Upper lobe of left lung (tissue), 4 donors: ENCODE measurements around the gene LYRM4.

ENCODE experiments used
- EP300 ChIP-seq, 4 donors: sonication (generic); formaldehyde crosslinking; IDR thresholded peaks; one replicate each; pipeline ENCODE4 v1.5.1; 2017; ENCODE audit warnings: antibody characterized with exemption in 4 of 4, control low read depth in 2 of 4
- POLR2A ChIP-seq, 4 donors: fragments of 450-650 bp; IDR thresholded peaks; one replicate each; pipeline ENCODE4 v1.5.1; 2016 to 2017; ENCODE audit warnings: antibody characterized with exemption in 4 of 4, mild to moderate bottlenecking in 2 of 4
- POLR2AphosphoS5 ChIP-seq, 2 donors: sonication (generic); formaldehyde crosslinking; IDR thresholded peaks; one replicate each; pipeline ENCODE4 v1.5.1; 2017; ENCODE audit warnings: antibody characterized with exemption in 2 of 2
- TF ChIP-seq, protein P1 (sequence below), 6 experiments: fragments of 450-650 bp in 4 of 6; fragments of 200-600 bp in 2 of 6; sonication (generic) in 2 of 6; IDR thresholded peaks; one replicate each; pipeline ENCODE4 v1.5.1; 2016 to 2019; ENCODE audit warnings: antibody characterized with exemption in 6 of 6

GRCh38 chr6:5184218-5184617 is 76.5 kb downstream of the LYRM4 start:
- TF ChIP-seq, protein P1, sequence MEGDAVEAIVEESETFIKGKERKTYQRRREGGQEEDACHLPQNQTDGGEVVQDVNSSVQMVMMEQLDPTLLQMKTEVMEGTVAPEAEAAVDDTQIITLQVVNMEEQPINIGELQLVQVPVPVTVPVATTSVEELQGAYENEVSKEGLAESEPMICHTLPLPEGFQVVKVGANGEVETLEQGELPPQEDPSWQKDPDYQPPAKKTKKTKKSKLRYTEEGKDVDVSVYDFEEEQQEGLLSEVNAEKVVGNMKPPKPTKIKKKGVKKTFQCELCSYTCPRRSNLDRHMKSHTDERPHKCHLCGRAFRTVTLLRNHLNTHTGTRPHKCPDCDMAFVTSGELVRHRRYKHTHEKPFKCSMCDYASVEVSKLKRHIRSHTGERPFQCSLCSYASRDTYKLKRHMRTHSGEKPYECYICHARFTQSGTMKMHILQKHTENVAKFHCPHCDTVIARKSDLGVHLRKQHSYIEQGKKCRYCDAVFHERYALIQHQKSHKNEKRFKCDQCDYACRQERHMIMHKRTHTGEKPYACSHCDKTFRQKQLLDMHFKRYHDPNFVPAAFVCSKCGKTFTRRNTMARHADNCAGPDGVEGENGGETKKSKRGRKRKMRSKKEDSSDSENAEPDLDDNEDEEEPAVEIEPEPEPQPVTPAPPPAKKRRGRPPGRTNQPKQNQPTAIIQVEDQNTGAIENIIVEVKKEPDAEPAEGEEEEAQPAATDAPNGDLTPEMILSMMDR (IDR thresholded peaks at IDR 0.05) = no peak
- no peak for TF ChIP-seq POLR2AphosphoS5 (IDR thresholded peaks at IDR 0.05)
- no peak for TF ChIP-seq EP300 (IDR thresholded peaks at IDR 0.05)
- no peak for TF ChIP-seq POLR2A (IDR thresholded peaks at IDR 0.05)
